Measurements from ENCODE around the gene AQP3.
"Not testable (repeated sequence)": the region's sequence is repeated elsewhere in the genome, so short reads cannot be mapped to it uniquely, and the experiment has no call there.

DNA sequence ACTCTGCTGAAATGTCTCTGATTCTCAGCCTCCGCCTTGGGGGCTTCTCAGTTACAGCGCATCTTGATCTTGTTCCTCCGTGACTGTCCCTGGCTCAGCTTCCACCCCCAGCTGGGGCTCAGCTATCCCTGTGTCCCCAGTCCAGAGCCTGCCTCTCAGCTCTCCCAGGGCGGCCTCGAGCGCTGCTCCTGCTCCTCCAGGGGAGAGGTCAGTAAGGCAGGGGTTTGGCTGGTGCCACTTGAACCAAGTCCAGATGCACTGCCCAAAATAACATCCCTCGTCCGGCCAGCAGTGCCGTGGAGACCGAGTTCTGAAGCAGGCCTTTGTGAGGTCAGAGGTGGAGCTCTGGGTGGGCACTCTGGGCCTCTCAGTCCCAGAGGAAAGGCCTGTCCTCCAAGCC is 45.0 kb downstream of the AQP3 start, which contains the start of gene AQP7:
- not testable (repeated sequence) for TF ChIP-seq EZH2phosphoT487 (IDR thresholded peaks at IDR 0.05; ENCODE audit: borderline replicate concordance, low read depth, low read length); CTCF (conservative IDR thresholded peaks at IDR 0.05; ENCODE audit: low read length)

All from OCI-LY7 (cell line).